ENCODE results near the gene CELF2. TPM values are rescaled to one million over a fixed set of nuclear protein-coding genes. Genes with fewer than 3 reads are reported as not detected.

CELF2 gene
- total RNA-seq, 1 donor from 2014 or later: 31.6 TPM

GRCh38 chr10:11232222-11232961, 214.7 kb downstream of the CELF2 start:
- no peak for TF ChIP-seq EZH2phosphoT487 (IDR thresholded peaks at IDR 0.05)
- TF ChIP-seq CTCF (IDR thresholded peaks at IDR 0.05): no peak
- DNase-seq (ENCODE audit: low spot score): no peak
- H3K4me1 ChIP-seq: peaks cover 7% of the 10 kb centered on the region
- H2AFZ ChIP-seq (replicated peaks): no peak overlapping the region
- H3K27me3 ChIP-seq: no peaks in the 10 kb centered on the region
- no peaks in the 10 kb centered on the region for H3F3A ChIP-seq (ENCODE audit: low read depth)
- no peaks in the 10 kb centered on the region for H4K20me1 ChIP-seq (ENCODE audit: low read depth)
- H3K4me3 ChIP-seq: no peak overlapping the region
- no peaks in the 10 kb centered on the region for H3K36me3 ChIP-seq
- H3K27ac ChIP-seq: no peak overlapping the region
- H3K79me2 ChIP-seq (ENCODE audit: low read depth): no peaks in the 10 kb centered on the region
- no peak overlapping the region for H3K27ac Mint-ChIP-seq
- H3K4me1 Mint-ChIP-seq: peaks cover 12% of the 10 kb centered on the region
- H3K9me3 ChIP-seq (ENCODE audit: low read depth): no peaks in the 10 kb centered on the region
- no peak overlapping the region for H3K4me3 Mint-ChIP-seq
- peaks cover 2% of the 10 kb centered on the region for H3K27me3 Mint-ChIP-seq (ENCODE audit: insufficient read depth, low read depth)
- H3K9ac ChIP-seq: no peak overlapping the region
- peaks cover 8% of the 10 kb centered on the region for H3K9me3 Mint-ChIP-seq
- peaks cover 12% of the 10 kb centered on the region for H3K36me3 Mint-ChIP-seq
- no peak overlapping the region for H3K4me2 ChIP-seq

DNA sequence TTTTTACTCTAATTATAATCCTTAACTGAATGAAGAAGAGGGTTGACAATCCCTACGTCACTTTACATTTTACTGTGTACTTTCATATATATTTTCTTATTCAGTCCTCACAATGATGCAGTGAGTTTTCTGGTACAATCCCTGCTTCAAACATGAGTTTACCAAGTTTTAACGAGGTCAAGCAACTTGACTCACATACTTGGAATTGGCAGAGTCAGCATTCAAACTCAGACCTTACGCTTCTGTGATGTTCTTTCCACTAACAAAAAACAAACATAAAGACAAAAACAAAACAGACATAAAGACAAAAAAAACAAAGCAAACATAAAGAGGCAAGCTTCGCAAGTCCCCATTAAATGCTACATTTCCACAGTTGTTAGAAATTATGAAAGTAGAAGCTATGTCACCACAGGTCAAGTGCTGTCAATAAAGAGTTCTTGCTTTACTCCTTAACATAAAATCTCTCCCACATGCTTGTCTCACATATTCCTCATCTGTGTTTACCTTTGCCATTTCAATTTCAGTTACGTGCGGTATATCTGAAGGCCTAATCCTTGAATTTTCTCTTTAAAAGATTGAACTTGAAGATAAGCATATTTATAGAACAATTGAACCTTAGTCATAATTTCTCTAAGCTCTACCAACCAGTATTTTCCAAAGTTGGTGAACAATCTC, 217.3 kb downstream of the CELF2 start:
- Histone ChIP-seq H3K9ac (no peak overlapping the region), H3K9me3 (ENCODE audit: low read depth) (no peaks in the 10 kb centered on the region), H4K20me1 (ENCODE audit: low read depth) (no peaks in the 10 kb centered on the region), H3K4me2 (no peak overlapping the region), H3K4me3 (no peak overlapping the region), H3K27ac (no peak overlapping the region), H3K79me2 (ENCODE audit: low read depth) (no peaks in the 10 kb centered on the region), H3K27me3 (no peaks in the 10 kb centered on the region), H2AFZ (replicated peaks) (no peak overlapping the region), H3K4me1 (peaks cover 7% of the 10 kb centered on the region), H3F3A (ENCODE audit: low read depth) (no peaks in the 10 kb centered on the region), H3K36me3 (no peaks in the 10 kb centered on the region)
- H3K27ac Mint-ChIP-seq: no peak overlapping the region
- peaks cover 12% of the 10 kb centered on the region for H3K4me1 Mint-ChIP-seq
- peaks cover 2% of the 10 kb centered on the region for H3K27me3 Mint-ChIP-seq (ENCODE audit: insufficient read depth, low read depth)
- H3K9me3 Mint-ChIP-seq: peaks cover 8% of the 10 kb centered on the region
- H3K36me3 Mint-ChIP-seq: peaks cover 12% of the 10 kb centered on the region
- TF ChIP-seq EZH2phosphoT487 (IDR thresholded peaks at IDR 0.05): no peak
- DNase-seq (ENCODE audit: low spot score): no peak
- H3K4me3 Mint-ChIP-seq: no peak overlapping the region

DNA sequence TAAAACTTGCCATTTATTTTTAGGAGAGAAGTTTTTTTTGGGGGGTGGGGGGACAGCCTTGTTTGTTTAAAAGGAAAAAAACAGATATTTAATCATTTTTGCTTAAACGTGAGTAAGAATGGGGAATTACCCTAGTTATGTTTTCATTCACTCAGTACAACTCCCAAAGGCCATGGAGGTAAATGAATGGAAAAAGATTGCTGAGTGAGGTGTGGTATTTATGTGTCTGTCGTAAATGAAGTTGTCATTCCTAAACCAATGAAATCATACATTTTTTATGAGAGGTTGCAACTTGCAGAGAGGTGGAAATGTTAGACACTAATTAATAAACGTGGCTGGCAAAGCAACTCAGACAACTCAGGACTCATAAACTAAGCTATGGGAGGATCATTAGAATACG, 218.1 kb downstream of the CELF2 start:
- Histone ChIP-seq H2AFZ (replicated peaks) (no peak overlapping the region), H3K27me3 (no peaks in the 10 kb centered on the region), H3K4me3 (no peak overlapping the region), H3K4me1 (peaks cover under 1% of the 10 kb centered on the region), H3F3A (ENCODE audit: low read depth) (no peaks in the 10 kb centered on the region), H4K20me1 (ENCODE audit: low read depth) (no peaks in the 10 kb centered on the region), H3K9ac (no peak overlapping the region), H3K4me2 (no peak overlapping the region), H3K79me2 (ENCODE audit: low read depth) (no peaks in the 10 kb centered on the region), H3K27ac (no peak overlapping the region), H3K36me3 (no peaks in the 10 kb centered on the region), H3K9me3 (ENCODE audit: low read depth) (no peaks in the 10 kb centered on the region)
- H3K27ac Mint-ChIP-seq: no peak overlapping the region
- TF ChIP-seq CTCF (IDR thresholded peaks at IDR 0.05) (no peak), EZH2 (IDR thresholded peaks at IDR 0.05) (no peak), EZH2phosphoT487 (IDR thresholded peaks at IDR 0.05) (no peak)
- H3K36me3 Mint-ChIP-seq: peaks cover 12% of the 10 kb centered on the region
- H3K4me1 Mint-ChIP-seq: peaks cover 6% of the 10 kb centered on the region
- H3K4me3 Mint-ChIP-seq: no peak overlapping the region
- peaks cover 8% of the 10 kb centered on the region for H3K9me3 Mint-ChIP-seq
- H3K27me3 Mint-ChIP-seq (ENCODE audit: insufficient read depth, low read depth): peaks cover 2% of the 10 kb centered on the region
- DNase-seq (ENCODE audit: low spot score): no peak

- H3K9me3 ChIP-seq (ENCODE audit: low read depth): no peaks in the 10 kb centered on the region
- H3K27me3 ChIP-seq: no peaks in the 10 kb centered on the region
- H3K27ac ChIP-seq: no peak overlapping the region
- no peak for DNase-seq (ENCODE audit: low spot score)
- peaks cover 1% of the 10 kb centered on the region for H3K27me3 Mint-ChIP-seq (ENCODE audit: insufficient read depth, low read depth)
- H3K4me3 ChIP-seq: no peak overlapping the region
- H3K79me2 ChIP-seq (ENCODE audit: low read depth): peaks cover 3% of the 10 kb centered on the region
- TF ChIP-seq EZH2 (IDR thresholded peaks at IDR 0.05): no peak
- no peak for TF ChIP-seq EZH2phosphoT487 (IDR thresholded peaks at IDR 0.05)
- TF ChIP-seq CTCF (IDR thresholded peaks at IDR 0.05): no peak
- H3K9me3 Mint-ChIP-seq: peaks cover 8% of the 10 kb centered on the region
- H3K36me3 Mint-ChIP-seq: peaks cover 12% of the 10 kb centered on the region
- no peak overlapping the region for H3K9ac ChIP-seq
- H3F3A ChIP-seq (ENCODE audit: low read depth): no peaks in the 10 kb centered on the region
- no peaks in the 10 kb centered on the region for H3K36me3 ChIP-seq
- H2AFZ ChIP-seq (replicated peaks): no peak overlapping the region
- peaks cover 1% of the 10 kb centered on the region for H3K4me1 Mint-ChIP-seq
- H3K4me2 ChIP-seq: no peak overlapping the region
- no peaks in the 10 kb centered on the region for H4K20me1 ChIP-seq (ENCODE audit: low read depth)
- no peak overlapping the region for H3K27ac Mint-ChIP-seq
- H3K4me1 ChIP-seq: no peaks in the 10 kb centered on the region
- H3K4me3 Mint-ChIP-seq: no peak overlapping the region
These were observed 218.6 kb downstream of the CELF2 start for GRCh38 chr10:11236234-11236633.
